MCF 10A (cell line): ENCODE data around the gene PRKN. TPM values are rescaled to one million over a fixed set of nuclear protein-coding genes. Genes with fewer than 3 reads are reported as not detected.

Experiments used
- BruUV-seq: library from RNA; stranded (reverse); fragments of 400-500 nt; replicated peaks from 2 replicates; lab custom pipeline; 2021; lab: Mats Ljungman, UMichigan
- CTCF ChIA-PET: fragments of 300-600 bp; sonication (Branson Sonifier 250); formaldehyde crosslinking; extraction: SDS; loops from one replicate; lab custom pipeline; 2021; ENCODE audit warnings: antibody characterized with exemption, inconsistent platforms; lab: Yijun Ruan, JAX
- POLR2A ChIA-PET: fragments of 300-600, 350-650 bp; sonication (Branson Sonifier 250); formaldehyde crosslinking; extraction: SDS; loops from one replicate; lab custom pipeline; 2020; ENCODE audit warnings: antibody characterized with exemption, inconsistent platforms; lab: Yijun Ruan, JAX
- DNase-seq: peaks from one replicate; pipeline ENCODE4 v3.0.0-alpha.2; 2018; ENCODE audit not compliant: unreplicated experiment
- H3K27ac Mint-ChIP-seq: one replicate; pipeline ENCODE4 v1.8.0; 2022; ENCODE audit warnings: mild to moderate bottlenecking, low read depth, mixed read lengths; ENCODE audit not compliant: unreplicated experiment
- H3K27me3 Mint-ChIP-seq: one replicate; pipeline ENCODE4 v1.8.0; 2022; ENCODE audit warnings: mixed read lengths; ENCODE audit not compliant: insufficient read depth, unreplicated experiment
- H3K36me3 Mint-ChIP-seq: one replicate; pipeline ENCODE4 v1.8.0; 2022; ENCODE audit warnings: mild to moderate bottlenecking, moderate library complexity, mixed read lengths; ENCODE audit not compliant: insufficient read depth, unreplicated experiment
- H3K4me1 Mint-ChIP-seq: one replicate; pipeline ENCODE4 v1.8.0; 2022; ENCODE audit warnings: mixed read lengths; ENCODE audit not compliant: insufficient read depth, unreplicated experiment
- H3K4me3 Mint-ChIP-seq: one replicate; pipeline ENCODE4 v1.8.0; 2022; ENCODE audit warnings: mild to moderate bottlenecking, moderate library complexity, mixed read lengths; ENCODE audit not compliant: unreplicated experiment
- H3K9me3 Mint-ChIP-seq: one replicate; pipeline ENCODE4 v1.8.0; 2022; ENCODE audit warnings: mixed read lengths; ENCODE audit not compliant: unreplicated experiment
- intact Hi-C: fragments of 100-400 bp; cut with micrococcal nuclease; formaldehyde crosslinking; loops from 2 replicates; pipeline ENCODE4 v1.14.1; 2022
- total RNA-seq: library from RNA; stranded (reverse); gene quantifications from 2 replicates; pipeline ENCODE4 v1.2.3, GENCODE V29; 2022
- TF ChIP-seq, protein P1 (sequence below): fragments of 200-600 bp; IDR thresholded peaks from one replicate; pipeline ENCODE4 v1.8.0; 2022; ENCODE audit warnings: antibody characterized with exemption, mild to moderate bottlenecking; ENCODE audit not compliant: unreplicated experiment

PRKN gene
- total RNA-seq, 1 experiment from 2014 or later = 2.5 TPM

DNA sequence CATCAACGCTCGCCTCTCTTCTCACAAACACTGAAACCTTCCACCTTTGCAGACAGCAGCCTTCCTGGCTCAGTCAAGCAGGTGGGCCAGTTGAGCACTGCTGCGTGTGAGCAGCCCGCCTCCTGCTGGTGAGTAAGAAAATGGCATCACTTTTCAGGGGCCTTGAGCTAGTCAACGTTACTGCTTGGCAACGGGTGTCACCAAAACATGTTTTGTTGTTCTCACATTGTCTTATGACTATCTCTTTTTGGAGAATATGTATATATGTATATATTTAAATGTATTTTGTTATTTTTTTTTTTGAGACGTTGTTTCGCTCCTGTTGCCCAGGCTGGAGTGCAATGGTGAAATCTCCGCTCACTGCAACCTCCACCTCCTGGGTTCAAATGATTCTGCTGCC lies 1356.7 kb downstream of the PRKN start:
- TF ChIP-seq, protein P1, sequence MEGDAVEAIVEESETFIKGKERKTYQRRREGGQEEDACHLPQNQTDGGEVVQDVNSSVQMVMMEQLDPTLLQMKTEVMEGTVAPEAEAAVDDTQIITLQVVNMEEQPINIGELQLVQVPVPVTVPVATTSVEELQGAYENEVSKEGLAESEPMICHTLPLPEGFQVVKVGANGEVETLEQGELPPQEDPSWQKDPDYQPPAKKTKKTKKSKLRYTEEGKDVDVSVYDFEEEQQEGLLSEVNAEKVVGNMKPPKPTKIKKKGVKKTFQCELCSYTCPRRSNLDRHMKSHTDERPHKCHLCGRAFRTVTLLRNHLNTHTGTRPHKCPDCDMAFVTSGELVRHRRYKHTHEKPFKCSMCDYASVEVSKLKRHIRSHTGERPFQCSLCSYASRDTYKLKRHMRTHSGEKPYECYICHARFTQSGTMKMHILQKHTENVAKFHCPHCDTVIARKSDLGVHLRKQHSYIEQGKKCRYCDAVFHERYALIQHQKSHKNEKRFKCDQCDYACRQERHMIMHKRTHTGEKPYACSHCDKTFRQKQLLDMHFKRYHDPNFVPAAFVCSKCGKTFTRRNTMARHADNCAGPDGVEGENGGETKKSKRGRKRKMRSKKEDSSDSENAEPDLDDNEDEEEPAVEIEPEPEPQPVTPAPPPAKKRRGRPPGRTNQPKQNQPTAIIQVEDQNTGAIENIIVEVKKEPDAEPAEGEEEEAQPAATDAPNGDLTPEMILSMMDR = peak; percentile 95
- DNase-seq = peak; percentile 77
- ChIA-PET CTCF (interaction anchor here (0.6 to 7.7 kb wide), 89 partner anchors 9 to 852 kb away, joined by 3 to 113 read pairs (median 5); partner anchors contain the start of gene AGPAT4), POLR2A (interaction anchor here (0.6 to 1.5 kb wide), 13 partner anchors 97 to 637 kb away, joined by 3 to 6 read pairs (median 4); partner anchors contain the start of gene AGPAT4)
- H3K36me3 Mint-ChIP-seq = no peaks in the 10 kb centered on the region
- no TSS peak for BruUV-seq
- no peaks in the 10 kb centered on the region for H3K9me3 Mint-ChIP-seq
- H3K27ac Mint-ChIP-seq = no peak overlapping the region
- no peak overlapping the region for H3K4me3 Mint-ChIP-seq
- H3K27me3 Mint-ChIP-seq = no peaks in the 10 kb centered on the region
- H3K4me1 Mint-ChIP-seq = peaks cover 13% of the 10 kb centered on the region
- intact Hi-C loops = loop anchor here (5.0 kb wide), 1 partner anchor 849 kb away; no protein-coding TSS in a partner anchor

DNA sequence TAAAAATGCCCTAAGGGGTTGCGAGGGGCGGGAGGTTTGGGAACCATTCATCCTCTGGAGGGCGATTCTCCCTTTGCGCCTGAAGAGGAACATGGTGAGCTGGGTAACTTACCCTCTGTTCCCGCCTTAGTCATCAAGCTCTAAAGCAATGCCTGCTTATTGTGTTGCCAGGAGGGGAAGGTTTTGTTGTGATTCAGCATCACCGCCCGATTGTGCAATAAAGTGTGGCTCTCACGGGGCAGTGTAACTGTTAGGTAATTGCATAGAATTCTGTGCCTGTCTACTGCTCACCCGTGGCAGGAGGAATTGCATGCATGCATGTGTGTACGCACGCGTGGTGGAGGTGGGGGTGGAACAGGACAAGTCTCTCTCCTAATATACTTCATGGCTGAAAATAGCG lies 1358.2 kb downstream of the PRKN start:
- intact Hi-C loops = loop anchor here (1.0 kb wide), 3 partner anchors 95 to 636 kb away; partner anchors contain the start of gene AGPAT4
- ChIA-PET CTCF (interaction anchor here (0.6 to 7.7 kb wide), 10 partner anchors 200 to 636 kb away, joined by 3 to 92 read pairs (median 7); partner anchors contain the start of gene MAP3K4), POLR2A (interaction anchor here (0.6 to 1.0 kb wide), 8 partner anchors 37 to 792 kb away, joined by 3 to 6 read pairs (median 3); partner anchors contain the start of gene AGPAT4)
- Mint-ChIP-seq H3K4me3 (no peak overlapping the region), H3K36me3 (no peaks in the 10 kb centered on the region), H3K9me3 (no peaks in the 10 kb centered on the region), H3K4me1 (peaks cover 6% of the 10 kb centered on the region), H3K27me3 (no peaks in the 10 kb centered on the region), H3K27ac (peak overlapping the region; percentile 88)
- BruUV-seq = no TSS peak
- peak; percentile 99 for DNase-seq
- TF ChIP-seq, protein P1 = no peak

DNA sequence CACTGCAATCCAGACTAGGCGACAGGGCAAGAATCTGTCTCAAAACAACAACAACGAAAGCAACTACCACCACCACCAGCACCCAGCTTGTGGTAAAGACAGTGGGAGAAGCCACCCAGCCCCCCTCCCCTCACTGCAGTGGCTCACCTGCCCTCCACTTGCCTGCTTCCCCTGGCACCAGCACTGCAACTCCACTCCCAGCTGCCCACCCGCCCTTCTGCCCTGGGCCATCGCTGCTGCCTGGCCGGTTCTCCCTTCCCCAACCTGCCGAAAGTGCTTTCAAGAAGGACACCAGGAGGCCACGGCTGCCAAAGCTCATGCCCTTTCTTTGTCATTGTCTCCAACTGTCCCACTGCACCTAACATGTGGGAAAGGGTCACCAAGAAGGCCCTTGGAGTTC lies 1359.1 kb downstream of the PRKN start:
- TF ChIP-seq, protein P1 = no peak
- peaks cover 2% of the 10 kb centered on the region for H3K9me3 Mint-ChIP-seq
- peaks cover 2% of the 10 kb centered on the region for H3K36me3 Mint-ChIP-seq
- no peak overlapping the region for H3K4me3 Mint-ChIP-seq
- H3K27ac Mint-ChIP-seq = peak overlapping the region; percentile 88
- DNase-seq = no peak
- ChIA-PET CTCF (interaction anchor here (0.5 to 7.7 kb wide), 10 partner anchors 9 to 635 kb away, joined by 3 to 92 read pairs (median 5); partner anchors contain the start of gene MAP3K4), POLR2A (interaction anchor here (0.5 to 1.0 kb wide), 3 partner anchors 95 to 438 kb away, joined by 3 read pairs; partner anchors contain the start of gene AGPAT4)
- peaks cover 6% of the 10 kb centered on the region for H3K4me1 Mint-ChIP-seq
- H3K27me3 Mint-ChIP-seq = no peaks in the 10 kb centered on the region
- no TSS peak for BruUV-seq
- intact Hi-C loops = no loop called here

- intact Hi-C loops = no loop called here
- DNase-seq = no peak
- H3K9me3 Mint-ChIP-seq = peaks cover 8% of the 10 kb centered on the region
- BruUV-seq = no TSS peak
- POLR2A ChIA-PET = no interaction called here
- no peak overlapping the region for H3K4me3 Mint-ChIP-seq
- CTCF ChIA-PET = interaction anchor here (0.6 to 2.6 kb wide), 4 partner anchors 186 to 634 kb away, joined by 3 to 12 read pairs (median 6); partner anchors contain the start of gene MAP3K4
- H3K36me3 Mint-ChIP-seq = peaks cover 10% of the 10 kb centered on the region
- no peak overlapping the region for H3K27ac Mint-ChIP-seq
- TF ChIP-seq, protein P1 = no peak
- peaks cover 6% of the 10 kb centered on the region for H3K4me1 Mint-ChIP-seq
- no peaks in the 10 kb centered on the region for H3K27me3 Mint-ChIP-seq
Measured at GRCh38 chr6:161367472-161367871, 1360.1 kb downstream of the PRKN start.
